ENCODE results near the gene ARPC4.

- no peak for TF ChIP-seq CTCF (IDR thresholded peaks at IDR 0.05)
- TF ChIP-seq POLR2A (IDR thresholded peaks at IDR 0.05), result no peak
- no peak for TF ChIP-seq EP300 (IDR thresholded peaks at IDR 0.05)
Observed at GRCh38 chr3:9806137-9806536, 13.3 kb downstream of the ARPC4 start.
